Measurements from ENCODE around the gene ZNF202. TPM values are rescaled to one million over a fixed set of nuclear protein-coding genes. Genes with fewer than 3 reads are reported as not detected.

Gene ZNF202
- total and polyA plus RNA-seq, 2 of the 13 experiments (the other 11 are each of a cell fraction or from before 2014, with no cell fraction given), result 7.7 to 7.9 TPM

DNA sequence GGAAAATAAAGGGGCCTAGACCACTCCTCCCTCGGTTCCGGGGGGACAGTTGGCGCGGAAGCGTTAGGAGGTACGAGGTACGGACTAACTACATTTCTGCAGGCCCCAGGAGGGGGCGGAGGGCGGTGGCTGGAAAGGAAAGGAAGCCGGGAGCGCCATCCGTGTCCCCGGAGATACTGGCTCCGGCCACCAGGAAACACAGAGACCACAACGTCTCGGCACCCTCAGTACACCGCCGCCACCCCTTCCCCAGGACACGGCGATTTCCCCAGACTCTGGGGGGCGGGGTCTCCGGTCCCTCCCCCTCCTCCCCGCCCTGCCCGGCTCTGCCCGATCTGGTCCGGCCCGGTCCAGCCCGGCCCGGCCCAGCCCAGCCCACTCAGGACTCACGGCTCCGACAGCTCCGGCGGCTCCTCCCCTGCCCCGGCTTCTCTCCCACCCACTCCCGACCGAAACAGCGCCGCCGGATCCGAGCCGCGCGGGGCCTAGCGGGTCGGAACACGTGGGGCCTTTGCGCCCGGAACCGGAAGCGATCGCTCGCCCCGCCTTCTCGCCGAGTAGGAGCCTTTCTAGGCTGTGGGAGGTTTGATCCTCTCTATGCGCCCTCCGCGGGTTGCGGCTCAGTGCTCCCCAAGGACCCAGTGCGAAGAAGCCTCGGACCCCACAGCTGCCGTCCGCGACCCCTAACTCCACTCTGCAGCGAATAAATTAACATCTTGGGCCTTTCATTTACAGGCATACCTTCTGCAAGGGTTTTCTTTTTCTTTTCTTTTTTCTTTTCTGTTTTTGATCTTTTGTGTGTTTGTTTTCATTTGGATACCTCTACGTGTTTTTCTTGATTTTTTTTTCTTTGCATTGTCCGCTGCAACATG, at the start of gene ZNF202 (continued):
- TF ChIP-seq, protein P1, sequence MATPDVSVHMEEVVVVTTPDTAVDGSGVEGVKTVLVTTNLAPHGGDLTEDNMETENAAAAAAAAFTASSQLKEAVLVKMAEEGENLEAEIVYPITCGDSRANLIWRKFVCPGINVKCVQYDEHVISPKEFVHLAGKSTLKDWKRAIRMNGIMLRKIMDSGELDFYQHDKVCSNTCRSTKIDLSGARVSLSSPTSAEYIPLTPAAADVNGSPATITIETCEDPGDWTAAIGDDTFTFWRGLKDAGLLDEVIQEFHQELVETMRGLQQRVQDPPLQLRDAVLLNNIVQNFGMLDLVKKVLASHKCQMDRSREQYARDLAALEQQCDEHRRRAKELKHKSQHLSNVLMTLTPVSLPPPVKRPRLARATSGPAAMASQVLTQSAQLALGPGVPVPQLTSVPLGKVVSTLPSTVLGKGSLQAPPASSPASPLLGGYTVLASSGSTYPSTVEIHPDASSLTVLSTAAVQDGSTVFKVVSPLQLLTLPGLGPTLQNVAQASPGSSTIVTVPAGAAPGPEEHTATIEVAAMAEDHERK (CRISPR knock-in tag; IDR thresholded peaks at IDR 0.05; ENCODE audit: low read depth), result 0 out of 2 replicates have a peak, but pooled peaks have one; percentile 40
- TF ChIP-seq NR2C2 (CRISPR knock-in tag; IDR thresholded peaks at IDR 0.05; ENCODE audit: borderline replicate concordance), result peak; percentile 98
- TF ChIP-seq, protein P2, sequence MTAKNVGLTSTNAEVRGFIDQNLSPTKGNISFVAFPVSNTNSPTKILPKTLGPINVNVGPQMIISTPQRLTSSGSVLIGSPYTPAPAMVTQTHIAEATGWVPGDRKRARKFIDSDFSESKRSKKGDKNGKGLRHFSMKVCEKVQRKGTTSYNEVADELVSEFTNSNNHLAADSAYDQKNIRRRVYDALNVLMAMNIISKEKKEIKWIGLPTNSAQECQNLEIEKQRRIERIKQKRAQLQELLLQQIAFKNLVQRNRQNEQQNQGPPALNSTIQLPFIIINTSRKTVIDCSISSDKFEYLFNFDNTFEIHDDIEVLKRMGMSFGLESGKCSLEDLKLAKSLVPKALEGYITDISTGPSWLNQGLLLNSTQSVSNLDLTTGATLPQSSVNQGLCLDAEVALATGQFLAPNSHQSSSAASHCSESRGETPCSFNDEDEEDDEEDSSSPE (CRISPR knock-in tag; IDR thresholded peaks at IDR 0.05), result peak; percentile 74
- TF ChIP-seq, protein P3, sequence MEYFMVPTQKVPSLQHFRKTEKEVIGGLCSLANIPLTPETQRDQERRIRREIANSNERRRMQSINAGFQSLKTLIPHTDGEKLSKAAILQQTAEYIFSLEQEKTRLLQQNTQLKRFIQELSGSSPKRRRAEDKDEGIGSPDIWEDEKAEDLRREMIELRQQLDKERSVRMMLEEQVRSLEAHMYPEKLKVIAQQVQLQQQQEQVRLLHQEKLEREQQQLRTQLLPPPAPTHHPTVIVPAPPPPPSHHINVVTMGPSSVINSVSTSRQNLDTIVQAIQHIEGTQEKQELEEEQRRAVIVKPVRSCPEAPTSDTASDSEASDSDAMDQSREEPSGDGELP (IDR thresholded peaks at IDR 0.05; ENCODE audit: borderline replicate concordance, low read depth), result no peak
- 0 out of 2 replicates have a peak, but pooled peaks have one; percentile 45 for TF ChIP-seq ZNF567 (CRISPR knock-in tag; IDR thresholded peaks at IDR 0.05; ENCODE audit: borderline replicate concordance)
- TF ChIP-seq ATAD3A (CRISPR knock-in tag; IDR thresholded peaks at IDR 0.05), result no peak
- no peak for TF ChIP-seq SRSF4 (IDR thresholded peaks at IDR 0.05; ENCODE audit: low read depth, low read length, poor library complexity, severe bottlenecking)
- peak; percentile 94 for TF ChIP-seq KMT2B (CRISPR knock-in tag; IDR thresholded peaks at IDR 0.05)
- TF ChIP-seq, protein P4, sequence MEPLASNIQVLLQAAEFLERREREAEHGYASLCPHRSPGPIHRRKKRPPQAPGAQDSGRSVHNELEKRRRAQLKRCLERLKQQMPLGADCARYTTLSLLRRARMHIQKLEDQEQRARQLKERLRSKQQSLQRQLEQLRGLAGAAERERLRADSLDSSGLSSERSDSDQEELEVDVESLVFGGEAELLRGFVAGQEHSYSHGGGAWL (CRISPR knock-in tag; IDR thresholded peaks at IDR 0.05), result peak; percentile 90
- TF ChIP-seq HDAC6 (IDR thresholded peaks at IDR 0.05; ENCODE audit: low read depth, low read length), result no peak
- TF ChIP-seq WIZ (CRISPR knock-in tag; IDR thresholded peaks at IDR 0.05), result 0 out of 2 replicates have a peak, but pooled peaks have one; percentile 70
- peak; percentile 87 for TF ChIP-seq ZNF205 (CRISPR knock-in tag; IDR thresholded peaks at IDR 0.05)
- peak; percentile 99 for TF ChIP-seq GABPB1 (CRISPR knock-in tag; IDR thresholded peaks at IDR 0.05)
- TF ChIP-seq RAD21 (CRISPR knock-in tag; IDR thresholded peaks at IDR 0.05), result no peak
- TF ChIP-seq ELF3 (CRISPR knock-in tag; IDR thresholded peaks at IDR 0.05), result peak; percentile 58; the same call in 1 of the 2 replicates
- no peak for TF ChIP-seq ZNF484 (CRISPR knock-in tag; IDR thresholded peaks at IDR 0.05; ENCODE audit: borderline replicate concordance, low read depth)
- TF ChIP-seq ESRRA (CRISPR knock-in tag; IDR thresholded peaks at IDR 0.05; ENCODE audit: low read depth), result peak; percentile 65; the same call in 1 of the 2 replicates
- TF ChIP-seq ZNF263 (CRISPR knock-in tag; IDR thresholded peaks at IDR 0.05), result peak; percentile 97
- TF ChIP-seq ZNF776 (CRISPR knock-in tag; IDR thresholded peaks at IDR 0.05), result no peak; the same call in 1 of the 2 replicates
- TF ChIP-seq KLF16 (CRISPR knock-in tag; IDR thresholded peaks at IDR 0.05), result peak in 1 of 2 experiments; percentile 93; a peak in 2 of 4 replicates
- TF ChIP-seq ZNF788 (CRISPR knock-in tag; IDR thresholded peaks at IDR 0.05; ENCODE audit: borderline replicate concordance), result peak; percentile 65; the same call in 1 of the 2 replicates
- TF ChIP-seq, protein P5, sequence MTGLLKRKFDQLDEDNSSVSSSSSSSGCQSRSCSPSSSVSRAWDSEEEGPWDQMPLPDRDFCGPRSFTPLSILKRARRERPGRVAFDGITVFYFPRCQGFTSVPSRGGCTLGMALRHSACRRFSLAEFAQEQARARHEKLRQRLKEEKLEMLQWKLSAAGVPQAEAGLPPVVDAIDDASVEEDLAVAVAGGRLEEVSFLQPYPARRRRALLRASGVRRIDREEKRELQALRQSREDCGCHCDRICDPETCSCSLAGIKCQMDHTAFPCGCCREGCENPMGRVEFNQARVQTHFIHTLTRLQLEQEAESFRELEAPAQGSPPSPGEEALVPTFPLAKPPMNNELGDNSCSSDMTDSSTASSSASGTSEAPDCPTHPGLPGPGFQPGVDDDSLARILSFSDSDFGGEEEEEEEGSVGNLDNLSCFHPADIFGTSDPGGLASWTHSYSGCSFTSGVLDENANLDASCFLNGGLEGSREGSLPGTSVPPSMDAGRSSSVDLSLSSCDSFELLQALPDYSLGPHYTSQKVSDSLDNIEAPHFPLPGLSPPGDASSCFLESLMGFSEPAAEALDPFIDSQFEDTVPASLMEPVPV (CRISPR knock-in tag; IDR thresholded peaks at IDR 0.05), result no peak
- peak; percentile 92 for TF ChIP-seq ZFX (CRISPR knock-in tag; IDR thresholded peaks at IDR 0.05; ENCODE audit: low read depth)
- peak; percentile 90; the same call in 1 of the 2 replicates for TF ChIP-seq SIN3A (IDR thresholded peaks at IDR 0.05; ENCODE audit: borderline replicate concordance, low read depth, low read length)
